Lung (tissue), 12 donors: ENCODE results near the gene ING1. TPM values are rescaled to one million over a fixed set of nuclear protein-coding genes. Genes with fewer than 3 reads are reported as not detected.

Experiments used
- ATAC-seq: fragments of 200-7000 bp; cut with Tn5 transposase; one replicate; pipeline ENCODE4 v1.9.1; 2020; ENCODE audit warnings: moderate number of reproducible peaks; ENCODE audit not compliant: insufficient read depth, low FRiP score
- DNase-seq, 3 donors: peaks; one replicate each; pipeline ENCODE4 v3.0.0-alpha.2; 2013 to 2017
- H3K27ac ChIP-seq, 2 donors: one replicate each; pipeline ENCODE4 v1.5.1; 2013; ENCODE audit warnings: mild to moderate bottlenecking in 2 of 2, moderate library complexity in 2 of 2, control low read depth in 1 of 2, inconsistent platforms in 1 of 2, low read depth in 1 of 2, low read length in 1 of 2
- H3K27me3 ChIP-seq, 3 donors: one replicate each; pipeline ENCODE4 v1.5.1; 2013; ENCODE audit warnings: low read length in 2 of 3; ENCODE audit not compliant: control insufficient read depth in 3 of 3, insufficient read depth in 3 of 3
- H3K36me3 ChIP-seq, 4 donors: one replicate each; pipeline ENCODE4 v1.5.1; 2013; ENCODE audit warnings: low read length in 4 of 4, mild to moderate bottlenecking in 1 of 4, moderate library complexity in 1 of 4; ENCODE audit not compliant: control insufficient read depth in 4 of 4, insufficient read depth in 4 of 4
- H3K4me1 ChIP-seq, 5 donors: one replicate each; pipeline ENCODE4 v1.5.1; 2013; ENCODE audit warnings: low read length in 5 of 5, mild to moderate bottlenecking in 2 of 5, moderate library complexity in 1 of 5; ENCODE audit not compliant: control insufficient read depth in 5 of 5, insufficient read depth in 5 of 5
- H3K4me3 ChIP-seq: one replicate; pipeline ENCODE4 v1.5.1; 2013; ENCODE audit warnings: mild to moderate bottlenecking, control low read depth, moderate library complexity
- H3K9ac ChIP-seq, 2 donors: one replicate each; pipeline ENCODE4 v1.5.1; 2013; ENCODE audit warnings: low read length in 2 of 2, control low read depth in 1 of 2; ENCODE audit not compliant: insufficient read depth in 1 of 2
- H3K9me3 ChIP-seq, 4 donors: one replicate each; pipeline ENCODE4 v1.5.1; 2013; ENCODE audit warnings: low read length in 3 of 4, mild to moderate bottlenecking in 1 of 4, moderate library complexity in 1 of 4; ENCODE audit not compliant: control insufficient read depth in 4 of 4, insufficient read depth in 3 of 4
- WGBS, 2 donors: extraction: QIAGEN DNeasy Blood & Tissue Kit; methylation state at CpG; one replicate each; pipeline ENCODE4 v1.1.7; 2013; 5-methylcytosine and 5-hydroxymethylcytosine counted together
- polyA plus RNA-seq, 2 donors: library from polyadenylated mRNA; stranded (reverse); fragments of 200-250 nt; gene quantifications; one replicate each; pipeline ENCODE4 v1.2.1, GENCODE V29; 2013
- total RNA-seq, 2 donors: library from RNA; depleted of rRNA in 1 of 2; stranded (reverse); fragments of >200 nt in 1 of 2; gene quantifications; one replicate each; pipeline ENCODE4 v1.2.1, GENCODE V29; 2014 to 2021
- TF ChIP-seq, protein P1 (sequence below): IDR thresholded peaks from 2 replicates; pipeline ENCODE4 v1.5.1; 2012; ENCODE audit warnings: mild to moderate bottlenecking; ENCODE audit errors: control extremely low read depth, extremely low read depth
- donor health status: control.
- donor health status: control.
- donor health status: Bipolar disorder and iron deficiency.
- donor health status: healthy.
- donor health status: DM: yes; HTN: yes; CAD: no.

ING1 gene
- total and polyA plus RNA-seq, 4 donors, result 8.8 to 20.6 (median 17.1) TPM

DNA sequence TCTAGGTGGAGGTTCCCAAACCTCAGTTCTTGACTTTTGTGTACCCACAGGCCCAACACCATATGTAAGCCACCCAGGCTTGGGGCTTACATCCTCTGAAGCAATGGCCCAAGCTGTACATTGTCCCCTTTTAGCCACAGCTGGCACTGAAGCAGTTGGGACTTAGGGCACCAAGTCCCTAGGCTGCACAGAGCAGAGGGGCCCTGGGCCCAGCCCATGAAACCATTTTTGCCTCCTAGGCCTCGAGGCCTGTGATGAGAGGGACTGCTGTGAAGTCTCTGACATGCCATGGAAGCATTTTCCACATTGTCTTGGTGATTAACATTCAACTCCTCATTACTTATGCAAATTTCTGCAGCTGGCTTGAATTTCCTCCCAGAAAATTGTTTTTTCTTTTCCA lies 30.2 kb downstream of the ING1 start:
- 75 to 89% methylated on average over 1 of the region's 1 CpG for WGBS, 2 donors
- H3K27me3 ChIP-seq, result no peaks in the 10 kb centered on the region
- H3K27ac ChIP-seq, result no peak overlapping the region
- H3K9ac ChIP-seq, result no peak overlapping the region
- TF ChIP-seq, protein P1, sequence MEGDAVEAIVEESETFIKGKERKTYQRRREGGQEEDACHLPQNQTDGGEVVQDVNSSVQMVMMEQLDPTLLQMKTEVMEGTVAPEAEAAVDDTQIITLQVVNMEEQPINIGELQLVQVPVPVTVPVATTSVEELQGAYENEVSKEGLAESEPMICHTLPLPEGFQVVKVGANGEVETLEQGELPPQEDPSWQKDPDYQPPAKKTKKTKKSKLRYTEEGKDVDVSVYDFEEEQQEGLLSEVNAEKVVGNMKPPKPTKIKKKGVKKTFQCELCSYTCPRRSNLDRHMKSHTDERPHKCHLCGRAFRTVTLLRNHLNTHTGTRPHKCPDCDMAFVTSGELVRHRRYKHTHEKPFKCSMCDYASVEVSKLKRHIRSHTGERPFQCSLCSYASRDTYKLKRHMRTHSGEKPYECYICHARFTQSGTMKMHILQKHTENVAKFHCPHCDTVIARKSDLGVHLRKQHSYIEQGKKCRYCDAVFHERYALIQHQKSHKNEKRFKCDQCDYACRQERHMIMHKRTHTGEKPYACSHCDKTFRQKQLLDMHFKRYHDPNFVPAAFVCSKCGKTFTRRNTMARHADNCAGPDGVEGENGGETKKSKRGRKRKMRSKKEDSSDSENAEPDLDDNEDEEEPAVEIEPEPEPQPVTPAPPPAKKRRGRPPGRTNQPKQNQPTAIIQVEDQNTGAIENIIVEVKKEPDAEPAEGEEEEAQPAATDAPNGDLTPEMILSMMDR, result no peak
- no peak overlapping the region for H3K4me3 ChIP-seq
- H3K36me3 ChIP-seq, result no peaks in the 10 kb centered on the region
- H3K9me3 ChIP-seq, result peaks cover 0 to 9% (median 0%) of the 10 kb centered on the region in 4 donors
- no peak for ATAC-seq
- peaks cover 0 to 7% (median 0%) of the 10 kb centered on the region in 5 donors for H3K4me1 ChIP-seq
- peak in 2 of 3 donors; percentile 4 to 6 for DNase-seq

DNA sequence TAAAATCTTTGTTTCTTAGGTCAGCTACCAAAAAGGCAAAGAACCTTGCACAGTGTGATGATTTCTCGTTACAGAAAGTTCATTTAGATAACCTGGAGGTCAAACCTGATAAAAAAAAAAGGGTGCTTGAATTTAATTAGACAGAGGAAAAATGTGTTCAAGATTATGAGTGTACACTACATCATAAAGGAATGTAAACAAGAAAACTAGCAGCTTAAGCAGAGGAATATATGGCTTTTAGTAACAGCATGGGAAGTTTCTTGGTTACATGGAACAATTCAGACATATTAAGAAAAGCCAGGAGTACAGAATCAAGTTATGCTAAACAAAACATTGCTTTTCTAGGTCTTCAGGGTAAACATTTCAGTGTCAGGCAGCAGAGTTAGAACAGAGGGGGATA lies 32.9 kb downstream of the ING1 start:
- Histone ChIP-seq H3K36me3 (no peaks in the 10 kb centered on the region), H3K27ac (no peak overlapping the region), H3K9me3 (peaks cover 0 to 7% (median 0%) of the 10 kb centered on the region in 4 donors), H3K4me3 (no peak overlapping the region), H3K27me3 (no peaks in the 10 kb centered on the region), H3K4me1 (peaks cover 0 to 7% (median 0%) of the 10 kb centered on the region in 5 donors), H3K9ac (no peak overlapping the region)
- WGBS, 2 donors, result 68 to 86% methylated on average over 1 of the region's 1 CpG
- ATAC-seq, result no peak
- TF ChIP-seq, protein P1, result no peak
- DNase-seq, result peak in 2 of 3 donors; percentile 9 to 16

DNA sequence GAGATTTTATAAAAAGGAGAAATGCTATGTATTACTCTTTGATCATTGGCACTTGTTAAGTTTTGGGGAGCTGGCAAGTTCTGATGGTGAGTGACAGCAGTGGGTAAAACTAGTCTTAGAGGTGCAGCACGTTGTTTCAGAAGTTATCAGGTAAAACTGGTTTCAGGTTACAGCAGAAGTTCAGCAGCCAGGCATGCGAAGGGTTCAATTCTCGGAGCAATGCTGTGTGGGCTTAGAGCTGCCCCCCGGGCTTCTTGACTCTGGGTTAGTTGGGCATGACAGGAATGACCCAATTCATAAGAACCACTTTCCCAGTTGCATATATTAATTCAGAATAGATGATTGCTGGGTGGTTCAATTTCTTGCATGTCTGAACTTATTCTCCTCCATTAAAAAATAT lies 34.8 kb downstream of the ING1 start:
- Histone ChIP-seq H3K9ac (no peak overlapping the region), H3K4me1 (peaks cover 0 to 7% (median 0%) of the 10 kb centered on the region in 5 donors), H3K27me3 (no peaks in the 10 kb centered on the region), H3K4me3 (no peak overlapping the region), H3K9me3 (peaks cover 0 to 5% (median 0%) of the 10 kb centered on the region in 4 donors), H3K36me3 (no peaks in the 10 kb centered on the region), H3K27ac (no peak overlapping the region)
- TF ChIP-seq, protein P1, result no peak
- peak in 1 of 3 donors; percentile 3 for DNase-seq
- 78% methylated on average over 4 of the region's 4 CpGs for WGBS, 2 donors
- no peak for ATAC-seq

GRCh38 chr13:110756219-110756631 lies 42.7 kb downstream of the ING1 start:
- Histone ChIP-seq H3K27me3 (no peaks in the 10 kb centered on the region), H3K9ac (no peak overlapping the region), H3K4me3 (no peak overlapping the region), H3K4me1 (no peaks in the 10 kb centered on the region), H3K9me3 (peaks cover 0 to under 1% (median 0%) of the 10 kb centered on the region in 4 donors), H3K27ac (no peak overlapping the region), H3K36me3 (no peaks in the 10 kb centered on the region)
- ATAC-seq (no peak), DNase-seq (peak in 2 of 3 donors; percentile 31 to 47)
- WGBS, 2 donors, result 71 to 76% methylated on average over 3 of the region's 3 CpGs
- TF ChIP-seq, protein P1, result no peak
